Measurements from ENCODE around the gene PTPRK. TPM values are rescaled to one million over a fixed set of nuclear protein-coding genes. Genes with fewer than 3 reads are reported as not detected.

The PTPRK gene
- total RNA-seq, 1 experiment from 2014 or later = 34.2 TPM

- Histone ChIP-seq H3K9me2 (ENCODE audit: insufficient read depth) (no peaks in the 10 kb centered on the region), H3K27me3 (ENCODE audit: insufficient read depth, low read length) (no peaks in the 10 kb centered on the region), H3K27ac (ENCODE audit: low read depth, low read length) (no peak overlapping the region), H3K9ac (ENCODE audit: low read length) (no peak overlapping the region), H3K4me2 (ENCODE audit: low read length) (no peak overlapping the region), H3K4me1 (ENCODE audit: control insufficient read depth in 1 of 2, insufficient read depth in 2 of 2, low read length in 2 of 2) (no peaks in the 10 kb centered on the region), H3K79me2 (ENCODE audit: insufficient read depth, low read length) (no peaks in the 10 kb centered on the region), H2AFZ (ENCODE audit: low read depth, low read length, poor library complexity, severe bottlenecking) (no peak overlapping the region), H4K20me1 (ENCODE audit: insufficient read depth) (no peaks in the 10 kb centered on the region), H3K4me3 (replicated peaks in 1 of 2; ENCODE audit: low read depth in 1 of 2, low read length in 2 of 2) (no peak overlapping the region), H3K9me3 (ENCODE audit: control insufficient read depth in 1 of 2, insufficient read depth in 1 of 2, low read depth in 1 of 2, low read length in 2 of 2) (no peaks in the 10 kb centered on the region), H3K36me3 (ENCODE audit: control insufficient read depth in 1 of 2, insufficient read depth in 2 of 2, low read length in 2 of 2) (no peaks in the 10 kb centered on the region)
- no TSS peak for BruUV-seq (replicated peaks)
- CTCF ChIA-PET = no interaction called here
- TF ChIP-seq, protein P1, sequence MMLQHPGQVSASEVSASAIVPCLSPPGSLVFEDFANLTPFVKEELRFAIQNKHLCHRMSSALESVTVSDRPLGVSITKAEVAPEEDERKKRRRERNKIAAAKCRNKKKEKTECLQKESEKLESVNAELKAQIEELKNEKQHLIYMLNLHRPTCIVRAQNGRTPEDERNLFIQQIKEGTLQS (IDR thresholded peaks at IDR 0.05) = no peak
- TF ChIP-seq MAX (IDR thresholded peaks at IDR 0.05) = no peak
- TF ChIP-seq SIN3A (IDR thresholded peaks at IDR 0.05; ENCODE audit: low read depth) = no peak
- TF ChIP-seq ZFX (IDR thresholded peaks at IDR 0.05) = no peak
- TF ChIP-seq ZNF274 (IDR thresholded peaks at IDR 0.05; ENCODE audit: low read depth, low read length) = no peak
- TF ChIP-seq JUND (IDR thresholded peaks at IDR 0.05) = no peak
- no peak for TF ChIP-seq POLR2A (IDR thresholded peaks at IDR 0.05; ENCODE audit: borderline replicate concordance, extremely low read depth, insufficient read depth, insufficient read length)
- POLR2A ChIA-PET = no interaction called here
- intact Hi-C loops (cut with micrococcal nuclease) = loop anchor here (10.0 kb wide), 1 partner anchor 1164 kb away; no protein-coding TSS in a partner anchor
- DNase-seq (ENCODE audit: low read depth, low spot score) (no peak), ATAC-seq (no peak)
- RAD21 ChIA-PET (ENCODE audit: low non-redundant PET in 1 of 2, low total read pairs in 2 of 2, uncharacterized antibody in 2 of 2, unreplicated experiment in 2 of 2) = no interaction called here
Measured at GRCh38 chr6:128259029-128259724, 261.2 kb downstream of the PTPRK start.

GRCh38 chr6:128256095-128256494 lies 264.3 kb downstream of the PTPRK start:
- ATAC-seq (no peak), DNase-seq (ENCODE audit: low read depth, low spot score) (no peak)
- TF ChIP-seq, protein P1 (IDR thresholded peaks at IDR 0.05) = no peak
- TF ChIP-seq CTCF (IDR thresholded peaks at IDR 0.05 in 2 of 3, conservative IDR thresholded peaks at IDR 0.05 in 1 of 3; ENCODE audit: borderline replicate concordance in 1 of 3, insufficient read depth in 1 of 3, low read depth in 2 of 3, low read length in 2 of 3) (no peak), POLR2AphosphoS5 (IDR thresholded peaks at IDR 0.05; ENCODE audit: low read depth, low read length) (no peak)
- ChIA-PET POLR2A (no interaction called here), RAD21 (ENCODE audit: low non-redundant PET in 1 of 2, low total read pairs in 2 of 2, uncharacterized antibody in 2 of 2, unreplicated experiment in 2 of 2) (no interaction called here), CTCF (no interaction called here)
- H3K27me3 ChIP-seq (ENCODE audit: insufficient read depth, low read length) = no peaks in the 10 kb centered on the region
- no peaks in the 10 kb centered on the region for H3K36me3 ChIP-seq (ENCODE audit: control insufficient read depth in 1 of 2, insufficient read depth in 2 of 2, low read length in 2 of 2)
- no peaks in the 10 kb centered on the region for H3K9me2 ChIP-seq (ENCODE audit: insufficient read depth)
- no peaks in the 10 kb centered on the region for H3K79me2 ChIP-seq (ENCODE audit: insufficient read depth, low read length)
- no peak overlapping the region for H3K4me2 ChIP-seq (ENCODE audit: low read length)
- no peak overlapping the region for H3K9ac ChIP-seq (ENCODE audit: low read length)
- no peaks in the 10 kb centered on the region for H3K4me1 ChIP-seq (ENCODE audit: control insufficient read depth in 1 of 2, insufficient read depth in 2 of 2, low read length in 2 of 2)
- BruUV-seq (replicated peaks) = no TSS peak
- no peaks in the 10 kb centered on the region for H4K20me1 ChIP-seq (ENCODE audit: insufficient read depth)
- H3K27ac ChIP-seq (ENCODE audit: low read depth, low read length) = no peak overlapping the region
- H3K9me3 ChIP-seq (ENCODE audit: control insufficient read depth in 1 of 2, insufficient read depth in 1 of 2, low read depth in 1 of 2, low read length in 2 of 2) = no peaks in the 10 kb centered on the region
- H3K4me3 ChIP-seq (replicated peaks in 1 of 2; ENCODE audit: low read depth in 1 of 2, low read length in 2 of 2) = no peak overlapping the region
- H2AFZ ChIP-seq (ENCODE audit: low read depth, low read length, poor library complexity, severe bottlenecking) = no peak overlapping the region
- intact Hi-C loops (cut with micrococcal nuclease) = loop anchor here (10.0 kb wide), 1 partner anchor 1161 kb away; no protein-coding TSS in a partner anchor
